MM.1S (cell line): Measurements from ENCODE around the gene MLC1.

Experiments used
- CTCF ChIP-seq: fragments of 300-600 bp; sonication (generic); IDR thresholded peaks from 2 replicates; pipeline ENCODE4 v1.5.1; 2016; ENCODE audit warnings: antibody characterized with exemption, low read length, mixed read lengths
- EZH2 ChIP-seq: fragments of 300-600 bp; sonication (generic); optimal IDR thresholded peaks from 2 replicates; pipeline ENCODE3; 2017; ENCODE audit warnings: low read depth, mild to moderate bottlenecking, antibody characterized with exemption, low read length, mixed read lengths
- EZH2phosphoT487 ChIP-seq: fragments of 300-600 bp; sonication (generic); IDR thresholded peaks from 2 replicates; pipeline ENCODE4 v1.6.1; 2018; ENCODE audit warnings: antibody characterized with exemption, low read length

- TF ChIP-seq CTCF (no peak), EZH2 (no peak), EZH2phosphoT487 (no peak)
Measured at GRCh38 chr22:50134481-50134880, 49.3 kb upstream of the MLC1 start.
